Measurements from ENCODE around the gene TFF2.

The TFF2 gene

DNA sequence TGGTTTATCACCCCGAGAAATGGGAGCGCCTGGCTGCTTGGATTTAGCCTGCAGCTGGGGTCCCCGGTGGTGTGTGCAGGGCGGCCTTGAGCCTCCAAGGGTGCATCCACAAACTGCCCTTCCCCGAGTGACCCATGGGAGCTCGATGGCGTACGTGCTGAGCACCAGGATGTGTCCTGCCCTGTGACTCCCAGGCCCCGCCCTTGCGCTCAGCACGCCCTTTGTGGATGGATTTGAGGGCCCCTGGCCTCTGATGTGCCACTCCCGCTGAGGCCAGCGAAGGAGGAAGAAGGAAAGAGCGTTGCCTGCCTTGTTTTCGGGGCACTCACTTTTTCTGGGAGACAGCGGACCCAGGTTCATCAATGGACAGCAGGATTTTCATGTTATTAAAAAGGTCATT is 33.9 kb downstream of the TFF2 start:
- no peaks in the 10 kb centered on the region for H3K9me2 ChIP-seq (ENCODE audit: low read depth, low read length)
- no peaks in the 10 kb centered on the region for H4K20me1 ChIP-seq (ENCODE audit: insufficient read depth, low read length)
- peaks cover 7% of the 10 kb centered on the region for H3K4me1 ChIP-seq (ENCODE audit: insufficient read depth, low read length, severe bottlenecking)
- no peak overlapping the region for H3K4me3 ChIP-seq (ENCODE audit: low read depth, low read length, poor library complexity, severe bottlenecking)
- H3K79me2 ChIP-seq (ENCODE audit: insufficient read depth, low read length), result no peaks in the 10 kb centered on the region
- H3K9ac ChIP-seq (ENCODE audit: low read length), result no peak overlapping the region
- TF ChIP-seq, protein P1, sequence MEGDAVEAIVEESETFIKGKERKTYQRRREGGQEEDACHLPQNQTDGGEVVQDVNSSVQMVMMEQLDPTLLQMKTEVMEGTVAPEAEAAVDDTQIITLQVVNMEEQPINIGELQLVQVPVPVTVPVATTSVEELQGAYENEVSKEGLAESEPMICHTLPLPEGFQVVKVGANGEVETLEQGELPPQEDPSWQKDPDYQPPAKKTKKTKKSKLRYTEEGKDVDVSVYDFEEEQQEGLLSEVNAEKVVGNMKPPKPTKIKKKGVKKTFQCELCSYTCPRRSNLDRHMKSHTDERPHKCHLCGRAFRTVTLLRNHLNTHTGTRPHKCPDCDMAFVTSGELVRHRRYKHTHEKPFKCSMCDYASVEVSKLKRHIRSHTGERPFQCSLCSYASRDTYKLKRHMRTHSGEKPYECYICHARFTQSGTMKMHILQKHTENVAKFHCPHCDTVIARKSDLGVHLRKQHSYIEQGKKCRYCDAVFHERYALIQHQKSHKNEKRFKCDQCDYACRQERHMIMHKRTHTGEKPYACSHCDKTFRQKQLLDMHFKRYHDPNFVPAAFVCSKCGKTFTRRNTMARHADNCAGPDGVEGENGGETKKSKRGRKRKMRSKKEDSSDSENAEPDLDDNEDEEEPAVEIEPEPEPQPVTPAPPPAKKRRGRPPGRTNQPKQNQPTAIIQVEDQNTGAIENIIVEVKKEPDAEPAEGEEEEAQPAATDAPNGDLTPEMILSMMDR (IDR thresholded peaks at IDR 0.05; ENCODE audit: low read length), result no peak
- TF ChIP-seq EZH2 (IDR thresholded peaks at IDR 0.05; ENCODE audit: borderline replicate concordance, low read length), result no peak
- H3F3A ChIP-seq (ENCODE audit: insufficient read depth, low read length), result no peaks in the 10 kb centered on the region
- H3K4me2 ChIP-seq (ENCODE audit: low read length), result no peak overlapping the region
- H3K36me3 ChIP-seq (ENCODE audit: insufficient read depth, low read length), result no peaks in the 10 kb centered on the region
- H3K27me3 ChIP-seq (ENCODE audit: insufficient read depth, low read length), result no peaks in the 10 kb centered on the region
- H3K9me3 ChIP-seq (ENCODE audit: low read length), result no peaks in the 10 kb centered on the region
- H3K27ac ChIP-seq (ENCODE audit: low read depth, low read length, poor library complexity, severe bottlenecking), result no peak overlapping the region
- H2AFZ ChIP-seq (ENCODE audit: low read length), result no peak overlapping the region

DNA sequence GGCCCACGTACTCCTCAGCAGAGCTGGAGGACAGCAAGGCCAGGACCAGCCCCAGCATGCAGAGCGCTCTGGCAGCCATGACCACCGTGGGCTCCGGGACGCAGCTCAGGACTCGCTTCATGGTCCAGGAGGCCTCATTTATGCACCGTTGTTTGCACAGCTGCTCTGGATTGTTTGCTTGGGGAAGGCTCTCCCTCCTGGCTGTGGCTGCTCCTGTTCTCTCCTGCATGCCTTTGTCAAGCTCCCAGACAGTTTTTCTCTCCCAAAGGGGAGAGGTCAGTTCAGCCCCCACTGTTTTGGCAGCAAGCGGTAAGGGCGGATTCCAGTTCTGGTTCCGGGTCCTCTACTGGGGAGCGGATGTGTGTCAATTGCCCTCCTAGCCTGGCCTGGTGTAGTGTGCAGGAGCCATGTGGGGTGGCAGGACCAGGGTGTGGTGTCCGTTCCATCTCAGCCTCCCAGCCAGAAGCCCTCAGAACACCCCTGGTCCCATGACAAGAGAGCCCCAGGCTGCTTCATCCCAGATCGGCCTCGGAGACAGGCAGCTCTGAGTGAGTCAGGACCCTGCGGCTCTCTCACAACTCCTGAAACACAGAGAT is 35.4 kb downstream of the TFF2 start, which contains the start of gene TFF3:
TSS of gene TFF3 (minus strand) at position 114 of the 596 bp plus-strand sequence. CDS start at position 79, 35 bp downstream.
- no peak within 1 kb of the TSS for H2AFZ ChIP-seq (ENCODE audit: low read length)
- no peaks in the 10 kb centered on the region for H4K20me1 ChIP-seq (ENCODE audit: insufficient read depth, low read length)
- peaks cover 7% of the 10 kb centered on the region for H3K4me1 ChIP-seq (ENCODE audit: insufficient read depth, low read length, severe bottlenecking)
- H3K9ac ChIP-seq (ENCODE audit: low read length), result no peak within 1 kb of the TSS
- H3K36me3 ChIP-seq (ENCODE audit: insufficient read depth, low read length), result no peaks in the 10 kb centered on the region
- no peaks in the 10 kb centered on the region for H3K27me3 ChIP-seq (ENCODE audit: insufficient read depth, low read length)
- no peaks in the 10 kb centered on the region for H3K9me3 ChIP-seq (ENCODE audit: low read length)
- TF ChIP-seq EZH2 (IDR thresholded peaks at IDR 0.05; ENCODE audit: borderline replicate concordance, low read length), result no peak
- TF ChIP-seq, protein P1 (IDR thresholded peaks at IDR 0.05; ENCODE audit: low read length), result no peak
- no peaks in the 10 kb centered on the region for H3K9me2 ChIP-seq (ENCODE audit: low read depth, low read length)
- H3K4me2 ChIP-seq (ENCODE audit: low read length), result no peak within 1 kb of the TSS
- no peaks in the 10 kb centered on the region for H3F3A ChIP-seq (ENCODE audit: insufficient read depth, low read length)
- H3K4me3 ChIP-seq (ENCODE audit: low read depth, low read length, poor library complexity, severe bottlenecking), result no peak within 1 kb of the TSS
- no peaks in the 10 kb centered on the region for H3K79me2 ChIP-seq (ENCODE audit: insufficient read depth, low read length)
- no peak within 1 kb of the TSS for H3K27ac ChIP-seq (ENCODE audit: low read depth, low read length, poor library complexity, severe bottlenecking)

DNA sequence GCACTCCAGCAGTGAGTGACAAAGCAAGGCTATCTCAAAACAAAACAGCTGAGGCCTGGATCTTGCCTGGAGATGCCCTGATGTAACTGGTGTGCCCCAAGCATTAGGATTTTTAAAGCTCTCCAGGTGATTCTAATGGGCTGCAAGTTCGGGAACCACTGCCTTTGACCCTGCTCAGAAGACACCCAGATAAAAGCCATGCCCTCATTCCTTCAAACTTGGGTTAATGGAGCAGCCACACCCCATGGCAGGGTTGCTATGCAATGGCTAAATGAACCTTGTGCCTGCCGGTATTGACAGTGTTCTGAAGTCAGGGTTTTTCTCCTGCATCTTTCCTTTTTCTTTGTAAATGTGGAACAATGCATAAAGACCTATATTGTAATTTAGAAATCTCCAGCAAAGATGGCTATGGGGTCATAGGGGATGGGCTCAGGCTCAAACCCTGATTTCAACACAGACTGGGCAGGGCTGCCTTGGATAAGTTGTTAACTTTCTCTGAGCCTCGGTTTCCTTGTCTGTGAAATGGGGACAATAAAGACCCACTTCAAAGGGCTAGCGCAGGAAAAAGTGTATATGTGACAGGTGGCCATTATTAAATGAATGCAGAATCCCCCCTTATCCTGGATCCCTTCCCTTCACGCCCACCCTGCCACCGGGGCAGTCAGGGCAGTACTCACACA is 36.0 kb downstream of the TFF2 start:
- Histone ChIP-seq H4K20me1 (ENCODE audit: insufficient read depth, low read length) (no peaks in the 10 kb centered on the region), H3K4me1 (ENCODE audit: insufficient read depth, low read length, severe bottlenecking) (peaks cover 6% of the 10 kb centered on the region), H3K9me3 (ENCODE audit: low read length) (no peaks in the 10 kb centered on the region), H3K27ac (ENCODE audit: low read depth, low read length, poor library complexity, severe bottlenecking) (no peak overlapping the region), H3F3A (ENCODE audit: insufficient read depth, low read length) (no peaks in the 10 kb centered on the region), H3K4me3 (ENCODE audit: low read depth, low read length, poor library complexity, severe bottlenecking) (no peak overlapping the region), H2AFZ (ENCODE audit: low read length) (no peak overlapping the region), H3K36me3 (ENCODE audit: insufficient read depth, low read length) (no peaks in the 10 kb centered on the region), H3K27me3 (ENCODE audit: insufficient read depth, low read length) (0 out of 2 replicates have a peak, but pooled peaks cover 6% of the 10 kb centered on the region), H3K9ac (ENCODE audit: low read length) (no peak overlapping the region), H3K4me2 (ENCODE audit: low read length) (no peak overlapping the region), H3K9me2 (ENCODE audit: low read depth, low read length) (no peaks in the 10 kb centered on the region), H3K79me2 (ENCODE audit: insufficient read depth, low read length) (no peaks in the 10 kb centered on the region)
- TF ChIP-seq EZH2 (IDR thresholded peaks at IDR 0.05; ENCODE audit: borderline replicate concordance, low read length), result no peak
- TF ChIP-seq, protein P1 (IDR thresholded peaks at IDR 0.05; ENCODE audit: low read length), result no peak

Data from OCI-LY1 (cell line).